Measurements from ENCODE around the gene KLHL2.

Gene KLHL2

GRCh38 chr4:165293927-165294649 is 86.7 kb downstream of the KLHL2 start:
- no peak for FAIRE-seq

- no peak for FAIRE-seq
These were observed 87.5 kb downstream of the KLHL2 start for GRCh38 chr4:165294907-165295306.

- FAIRE-seq, result no peak
These were observed 90.3 kb downstream of the KLHL2 start for GRCh38 chr4:165297626-165298025.

- FAIRE-seq, result no peak
These were observed 92.2 kb downstream of the KLHL2 start for GRCh38 chr4:165299399-165300060.

- no peak for FAIRE-seq
These were observed 94.5 kb downstream of the KLHL2 start for GRCh38 chr4:165301833-165302232.

- FAIRE-seq, result peak; percentile 48
These were observed 95.3 kb downstream of the KLHL2 start for GRCh38 chr4:165302658-165303057.

- no peak for FAIRE-seq
These were observed 100.8 kb downstream of the KLHL2 start for GRCh38 chr4:165308166-165308565.

- FAIRE-seq, result no peak
These were observed 101.2 kb downstream of the KLHL2 start for GRCh38 chr4:165308606-165309005.

GRCh38 chr4:165309456-165309855 is 102.1 kb downstream of the KLHL2 start:
- no peak for FAIRE-seq

- FAIRE-seq, result no peak
These were observed 105.1 kb downstream of the KLHL2 start for GRCh38 chr4:165312506-165312905.

- FAIRE-seq, result no peak
These were observed 111.7 kb downstream of the KLHL2 start for GRCh38 chr4:165319030-165319429.

- FAIRE-seq, result no peak
These were observed 112.1 kb downstream of the KLHL2 start for GRCh38 chr4:165319509-165319908.

GRCh38 chr4:165324236-165324917 is 117.0 kb downstream of the KLHL2 start:
- FAIRE-seq, result no peak

GRCh38 chr4:165324918-165325304 is 117.5 kb downstream of the KLHL2 start:
- FAIRE-seq, result no peak

GRCh38 chr4:165325732-165326512 is 118.6 kb downstream of the KLHL2 start:
- FAIRE-seq, result no peak

- no peak for FAIRE-seq
These were observed 119.5 kb downstream of the KLHL2 start for GRCh38 chr4:165326831-165327210.

GRCh38 chr4:165327211-165328100 is 120.1 kb downstream of the KLHL2 start, which contains the start of gene MSMO1:
TSS of gene MSMO1 (plus strand) at chr4:165327669. CDS start at chr4:165333371, 5,702 bp downstream.
- FAIRE-seq, result peak; percentile 95

GRCh38 chr4:165328101-165328425 is 120.7 kb downstream of the KLHL2 start:
- FAIRE-seq, result no peak

GRCh38 chr4:165328708-165329107 is 121.3 kb downstream of the KLHL2 start:
- no peak for FAIRE-seq

- no peak for FAIRE-seq
These were observed 122.7 kb downstream of the KLHL2 start for GRCh38 chr4:165330071-165330470.

GRCh38 chr4:165330666-165331065 is 123.3 kb downstream of the KLHL2 start:
- no peak for FAIRE-seq

GRCh38 chr4:165331359-165331758 is 124.0 kb downstream of the KLHL2 start:
- no peak for FAIRE-seq
